ENCODE measurements around the gene HIRA.
"Not testable (repeated sequence)": the region's sequence is repeated elsewhere in the genome, so short reads cannot be mapped to it uniquely, and the experiment has no call there.

The HIRA gene

GRCh38 chr22:19436444-19437161, 5.1 kb upstream of the HIRA start:
- DNase-seq, result not testable (repeated sequence)

GRCh38 chr22:19434829-19435580, 3.5 kb upstream of the HIRA start:
- DNase-seq, result no peak

- no peak for DNase-seq
These were observed 2.9 kb upstream of the HIRA start for GRCh38 chr22:19434401-19434800.

GRCh38 chr22:19432133-19432851, 759 bp upstream of the HIRA start, which contains the start of gene MRPL40:
Gene MRPL40, plus strand, starts transcription at chr22:19432545. Its CDS starts 10 bp downstream, at chr22:19432555.
- DNase-seq, result peak; percentile 96

- DNase-seq, result peak; percentile 66
These were observed 517 bp downstream of the HIRA start for GRCh38 chr22:19430890-19431541.

GRCh38 chr22:19429950-19430889, 1.3 kb downstream of the HIRA start:
- peak; percentile 56 for DNase-seq

GRCh38 chr22:19424186-19424500, 7.4 kb downstream of the HIRA start:
- no peak for DNase-seq

GRCh38 chr22:19422440-19423301, 8.9 kb downstream of the HIRA start:
- DNase-seq, result peak; percentile 54

GRCh38 chr22:19420321-19420720, 11.2 kb downstream of the HIRA start:
- DNase-seq, result no peak

GRCh38 chr22:19419464-19420178, 11.9 kb downstream of the HIRA start:
- DNase-seq, result no peak

- DNase-seq, result no peak
These were observed 12.5 kb downstream of the HIRA start for GRCh38 chr22:19419086-19419463.

- no peak for DNase-seq
These were observed 18.6 kb downstream of the HIRA start for GRCh38 chr22:19412923-19413322.

- no peak for DNase-seq
These were observed 19.1 kb downstream of the HIRA start for GRCh38 chr22:19412478-19412877.

- no peak for DNase-seq
These were observed 19.9 kb downstream of the HIRA start for GRCh38 chr22:19411690-19412045.

GRCh38 chr22:19410941-19411689, 20.4 kb downstream of the HIRA start:
- DNase-seq, result no peak

- no peak for DNase-seq
These were observed 23.6 kb downstream of the HIRA start for GRCh38 chr22:19407649-19408606.

GRCh38 chr22:19406846-19407245, 24.7 kb downstream of the HIRA start:
- DNase-seq, result no peak

GRCh38 chr22:19406281-19406811, 25.2 kb downstream of the HIRA start:
- no peak for DNase-seq

All from islet precursor cell (in vitro differentiated cells).